Activated T-cell treated with anti-CD3 and anti-CD28 coated beads, Interleukin-2, amount 50 U/mL, for 24 hours (primary cell): ENCODE measurements around the gene PLAAT4.
"Not testable (repeated sequence)": the region's sequence is repeated elsewhere in the genome, so short reads cannot be mapped to it uniquely, and the experiment has no call there.

Experiments
- DNase-seq: peaks from one replicate; pipeline ENCODE4 v3.0.0-alpha.2; 2020
- H3K27ac Mint-ChIP-seq: 2 replicates; pipeline ENCODE4 v1.8.0; 2020; ENCODE audit warnings: mild to moderate bottlenecking, mixed read lengths
- H3K27me3 Mint-ChIP-seq: 2 replicates; pipeline ENCODE4 v1.8.0; 2020; ENCODE audit warnings: mixed read lengths
- H3K36me3 Mint-ChIP-seq: 2 replicates; pipeline ENCODE4 v1.8.0; 2020; ENCODE audit warnings: low read depth, mixed read lengths
- H3K4me1 Mint-ChIP-seq: 2 replicates; pipeline ENCODE4 v1.8.0; 2020; ENCODE audit warnings: low read depth, mixed read lengths
- H3K4me3 Mint-ChIP-seq: 2 replicates; pipeline ENCODE4 v1.8.0; 2020; ENCODE audit warnings: mild to moderate bottlenecking, moderate library complexity, mixed read lengths
- H3K9me3 Mint-ChIP-seq: 2 replicates; pipeline ENCODE4 v1.8.0; 2020; ENCODE audit warnings: mixed read lengths

Gene PLAAT4

DNA sequence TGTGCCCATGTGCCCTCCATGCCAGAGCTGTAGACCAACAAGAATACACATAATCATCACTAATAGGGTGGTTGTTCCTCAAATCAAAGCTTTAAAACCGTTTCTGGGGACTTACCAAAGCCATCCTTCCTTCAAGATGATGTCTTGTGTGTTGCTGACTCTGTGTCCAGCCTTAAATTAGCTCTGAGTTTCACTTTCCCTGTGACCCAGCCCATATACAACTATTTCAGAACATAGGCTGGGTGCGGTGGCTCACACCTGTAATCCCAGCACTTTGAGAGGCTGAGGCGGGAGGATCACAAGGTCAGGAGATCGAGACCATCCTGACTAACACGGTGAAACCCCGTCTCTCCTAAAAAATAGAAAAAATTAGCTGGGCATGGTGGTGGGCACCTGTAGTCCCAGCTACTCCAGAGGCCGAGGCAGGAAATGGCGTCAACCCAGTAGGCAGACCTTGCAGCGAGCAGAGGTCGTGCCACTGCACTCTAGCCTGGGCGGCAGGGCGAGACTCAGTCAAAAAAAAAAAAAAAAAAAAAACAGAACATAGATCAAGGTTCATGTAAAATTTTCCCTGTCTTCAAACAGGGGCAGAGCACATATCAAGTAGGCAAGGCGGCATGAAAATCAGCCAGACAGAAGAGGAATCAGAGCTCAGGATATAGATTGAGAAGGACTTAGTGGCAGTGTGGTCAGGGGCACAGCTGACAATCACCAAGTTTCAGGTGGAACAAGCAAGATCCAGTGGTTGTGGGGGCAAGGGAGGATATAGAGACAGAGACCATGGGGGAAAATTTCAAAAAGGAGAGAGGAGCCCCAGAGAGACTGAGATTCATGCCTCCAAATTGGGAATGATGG lies 26.8 kb downstream of the PLAAT4 start, which contains the start of gene PLAAT2:
TSS of gene PLAAT2 (minus strand) at position 179 of the 855 bp plus-strand sequence. CDS start at position 124, 55 bp downstream.
- peaks cover 68% of the 10 kb centered on the region for H3K4me1 Mint-ChIP-seq
- peak within 1 kb of the TSS; percentile 12 for H3K27ac Mint-ChIP-seq

DNA sequence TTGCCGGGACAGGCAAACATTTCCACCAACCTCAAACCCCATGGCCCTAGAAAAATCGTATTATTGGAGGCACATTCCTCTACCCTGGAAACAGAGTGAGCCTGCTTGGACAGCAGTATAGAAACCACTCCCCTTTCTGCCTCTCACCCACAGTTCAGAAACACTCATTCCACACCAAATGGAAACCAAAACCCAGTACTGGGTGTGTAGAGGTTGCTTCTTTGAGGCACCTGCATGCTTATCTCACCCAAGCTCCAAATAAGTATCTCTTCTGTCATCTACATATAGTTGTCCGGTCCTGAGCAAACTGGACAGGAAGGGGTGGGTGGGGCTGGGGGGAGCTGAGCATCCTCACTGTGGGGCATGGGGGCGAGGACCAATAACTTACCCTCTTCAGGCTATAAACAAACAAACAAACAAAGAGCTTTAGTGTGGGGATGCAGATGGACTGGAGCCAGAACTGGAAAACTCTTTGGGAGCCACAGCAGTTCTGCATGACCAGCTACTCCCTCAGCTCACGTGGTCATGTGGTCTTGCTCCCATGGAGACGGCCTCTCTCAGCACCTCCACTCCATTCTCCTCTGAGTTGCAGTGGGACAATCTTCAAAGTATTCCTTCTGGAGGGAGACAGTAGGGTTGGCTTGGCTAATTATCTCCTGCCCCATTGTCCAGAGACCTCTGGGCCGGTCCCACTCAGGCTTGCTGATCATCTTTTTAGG lies 27.6 kb downstream of the PLAAT4 start:
- Mint-ChIP-seq H3K27ac (peak overlapping the region; percentile 40), H3K36me3 (no peaks in the 10 kb centered on the region), H3K4me3 (no peak overlapping the region), H3K4me1 (peaks cover 73% of the 10 kb centered on the region), H3K27me3 (no peaks in the 10 kb centered on the region), H3K9me3 (peaks cover 2% of the 10 kb centered on the region)
- DNase-seq, result no peak

More for the DNA sequence above, 26.8 kb downstream of the PLAAT4 start, which contains the start of gene PLAAT2:
- no peak for DNase-seq
- no peak within 1 kb of the TSS for H3K4me3 Mint-ChIP-seq
- peaks cover 2% of the 10 kb centered on the region for H3K9me3 Mint-ChIP-seq
- H3K27me3 Mint-ChIP-seq, result no peaks in the 10 kb centered on the region
- H3K36me3 Mint-ChIP-seq, result no peaks in the 10 kb centered on the region

DNA sequence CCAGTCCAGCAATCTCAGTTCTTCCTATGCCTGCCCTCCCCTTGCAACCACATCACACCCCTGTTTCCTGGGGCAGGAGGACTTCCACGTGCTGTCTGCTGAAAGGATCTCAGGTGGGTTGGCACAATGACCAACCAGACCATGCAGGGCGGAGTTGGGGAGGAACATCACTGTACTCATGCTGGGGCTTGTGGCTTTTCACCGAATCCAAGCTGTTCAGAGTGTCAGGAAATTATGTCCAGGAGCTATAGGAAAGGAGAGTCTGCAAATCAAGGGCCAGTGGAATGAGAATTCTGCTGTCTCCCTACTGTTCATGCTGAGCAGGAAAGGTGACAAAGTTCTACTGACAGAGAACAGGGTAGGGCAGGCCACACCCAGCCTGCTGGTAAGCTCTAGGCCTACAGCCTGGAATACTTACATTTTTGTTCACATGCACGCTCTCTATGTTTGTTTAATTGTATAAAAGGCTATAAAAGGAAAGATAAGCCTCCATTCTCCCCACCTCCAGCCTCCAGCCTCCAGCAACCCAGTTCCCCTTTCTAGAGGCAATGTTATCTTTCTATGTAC lies 28.3 kb downstream of the PLAAT4 start:
- Mint-ChIP-seq H3K4me3 (no peak overlapping the region), H3K27me3 (no peaks in the 10 kb centered on the region), H3K9me3 (peaks cover 2% of the 10 kb centered on the region), H3K4me1 (peaks cover 70% of the 10 kb centered on the region), H3K27ac (peak overlapping the region; percentile 44), H3K36me3 (no peaks in the 10 kb centered on the region)
- no peak for DNase-seq

- no peaks in the 10 kb centered on the region for H3K36me3 Mint-ChIP-seq
- DNase-seq, result no peak
- no peaks in the 10 kb centered on the region for H3K27me3 Mint-ChIP-seq
- H3K27ac Mint-ChIP-seq, result peak overlapping the region; percentile 99
- peaks cover 2% of the 10 kb centered on the region for H3K9me3 Mint-ChIP-seq
- peaks cover 52% of the 10 kb centered on the region for H3K4me1 Mint-ChIP-seq
- H3K4me3 Mint-ChIP-seq, result peak overlapping the region; percentile 46
Measured at GRCh38 chr11:63567044-63567840, 30.6 kb downstream of the PLAAT4 start.

- DNase-seq, result no peak
- Mint-ChIP-seq H3K27me3 (no peaks in the 10 kb centered on the region), H3K27ac (no peak overlapping the region), H3K4me3 (no peak overlapping the region), H3K36me3 (no peaks in the 10 kb centered on the region), H3K4me1 (peaks cover 45% of the 10 kb centered on the region), H3K9me3 (peaks cover 2% of the 10 kb centered on the region)
Measured at GRCh38 chr11:63569570-63569969, 33.0 kb downstream of the PLAAT4 start.

DNA sequence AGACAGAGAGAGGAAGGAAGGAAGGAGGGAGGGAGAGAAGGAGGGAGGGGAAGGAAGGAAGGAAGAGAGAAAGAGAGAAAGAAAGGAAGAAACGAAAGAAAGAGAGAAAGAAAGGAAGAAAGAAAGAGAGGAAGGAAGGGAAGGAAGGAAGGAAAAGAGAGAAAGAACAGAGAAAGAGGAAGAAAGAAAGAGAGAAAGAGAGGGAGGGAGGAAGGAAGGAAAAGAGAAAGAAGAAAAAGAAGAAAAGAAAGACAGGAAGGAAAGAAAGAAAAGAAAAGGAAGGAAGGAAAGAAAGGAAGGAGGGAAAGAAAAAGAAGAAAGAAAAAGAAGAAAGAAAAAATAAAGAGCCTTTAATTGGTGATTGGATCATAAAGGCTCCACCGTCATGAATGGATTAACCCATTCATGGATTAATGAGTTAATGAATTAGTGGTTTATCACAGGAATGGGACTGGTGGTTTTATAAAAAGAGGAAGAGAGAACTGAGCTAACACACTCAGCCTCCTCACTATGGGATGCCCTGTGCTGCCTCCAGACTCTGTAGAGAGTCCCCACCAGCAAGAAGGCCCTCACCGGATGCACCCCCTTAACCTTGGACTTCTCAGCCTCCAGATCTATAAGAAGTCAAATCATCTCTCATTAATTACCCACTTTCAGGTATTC lies 35.5 kb downstream of the PLAAT4 start:
- DNase-seq, result no peak
- Mint-ChIP-seq H3K4me1 (peaks cover 32% of the 10 kb centered on the region), H3K9me3 (no peaks in the 10 kb centered on the region), H3K36me3 (no peaks in the 10 kb centered on the region), H3K27me3 (no peaks in the 10 kb centered on the region), H3K4me3 (no peak overlapping the region), H3K27ac (no peak overlapping the region)

DNA sequence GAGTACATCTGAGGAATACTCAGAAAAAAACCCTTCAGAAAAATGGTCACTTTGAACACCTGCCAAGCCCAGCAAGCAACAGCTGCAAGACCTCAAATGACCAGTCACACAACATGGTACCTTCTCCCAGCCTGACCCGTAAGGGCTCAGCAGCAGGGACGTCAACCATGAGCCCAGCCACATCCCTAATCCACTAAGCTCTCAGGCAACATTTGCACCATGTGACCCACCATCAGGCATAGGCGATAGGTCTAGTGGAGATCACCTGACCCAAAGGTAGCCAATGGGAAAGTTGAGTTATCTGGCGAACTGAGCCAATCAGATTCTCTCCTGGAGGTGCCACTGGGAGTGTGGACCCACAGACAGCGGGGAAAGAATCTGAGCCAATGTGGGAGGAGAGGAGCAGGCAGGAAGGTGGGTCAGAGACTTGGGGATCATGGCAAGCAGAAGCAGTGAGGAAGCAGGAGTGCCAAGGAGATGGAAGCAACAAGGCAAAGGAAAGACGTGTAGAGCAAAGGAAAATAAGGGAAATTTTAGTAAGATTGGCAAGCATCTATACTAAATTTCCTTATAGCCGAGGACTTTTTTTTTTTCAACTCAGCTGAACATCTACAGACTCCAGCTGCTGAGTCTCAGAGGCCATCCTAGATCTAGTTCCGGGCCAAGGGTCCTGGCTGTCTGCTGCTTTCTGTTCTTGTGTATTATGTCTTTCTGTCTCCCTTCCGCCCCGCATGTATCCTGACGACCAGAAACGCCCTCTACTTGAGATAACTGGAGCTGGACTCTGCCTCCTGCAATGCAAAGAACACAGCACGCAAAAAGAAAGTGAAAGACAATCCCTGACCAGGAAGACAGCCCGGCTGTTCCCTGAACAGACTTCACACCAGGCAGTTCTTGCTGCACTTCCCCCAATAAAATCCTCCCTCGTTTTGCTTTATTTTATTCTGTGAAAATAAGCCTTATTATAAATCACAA lies 37.6 kb downstream of the PLAAT4 start:
- H3K4me3 Mint-ChIP-seq, result peak overlapping the region; percentile 64
- H3K27ac Mint-ChIP-seq, result peak overlapping the region; percentile 62
- DNase-seq, result no peak
- peaks cover 4% of the 10 kb centered on the region for H3K36me3 Mint-ChIP-seq
- no peaks in the 10 kb centered on the region for H3K27me3 Mint-ChIP-seq
- H3K9me3 Mint-ChIP-seq, result peaks cover 3% of the 10 kb centered on the region
- H3K4me1 Mint-ChIP-seq, result peaks cover 18% of the 10 kb centered on the region

DNA sequence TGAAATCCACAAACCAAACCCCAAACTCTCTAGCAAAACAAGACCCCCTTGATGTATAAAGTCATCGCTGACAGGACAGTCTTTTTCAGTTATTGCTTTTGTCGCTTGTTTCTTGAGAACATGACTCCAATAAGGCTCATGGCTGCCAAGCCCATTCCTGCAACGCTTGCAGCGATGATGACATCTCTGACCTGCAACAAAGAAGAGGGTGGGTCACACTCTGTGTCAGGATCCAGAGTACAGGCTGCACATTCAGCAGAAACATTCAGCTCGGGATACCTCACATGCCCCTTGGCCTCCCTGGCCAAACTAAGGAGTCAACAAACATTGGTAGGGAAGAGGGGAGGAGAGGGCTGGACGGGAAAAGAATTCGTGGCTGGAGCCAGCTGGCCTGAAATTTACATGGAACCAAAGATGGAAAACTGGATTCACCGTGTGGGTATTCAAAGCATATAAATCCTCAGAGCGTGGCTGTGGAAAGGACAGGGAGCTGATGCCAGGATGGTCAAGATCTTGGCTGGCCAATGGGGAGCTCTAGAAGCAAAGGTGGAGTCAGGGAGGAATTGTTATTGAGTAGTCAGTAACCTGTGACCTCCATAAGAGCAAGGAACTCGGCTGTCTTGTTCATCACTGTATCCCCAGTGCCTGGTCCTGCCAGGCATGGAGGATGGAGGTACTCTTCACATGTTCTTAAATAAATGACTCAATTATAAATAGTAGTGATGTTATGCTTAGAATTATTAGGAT lies 38.4 kb downstream of the PLAAT4 start:
- Mint-ChIP-seq H3K9me3 (peaks cover 5% of the 10 kb centered on the region), H3K27ac (peak overlapping the region; percentile 62), H3K27me3 (no peaks in the 10 kb centered on the region), H3K36me3 (peaks cover 4% of the 10 kb centered on the region), H3K4me3 (peak overlapping the region; percentile 64), H3K4me1 (peaks cover 17% of the 10 kb centered on the region)
- DNase-seq, result no peak

DNA sequence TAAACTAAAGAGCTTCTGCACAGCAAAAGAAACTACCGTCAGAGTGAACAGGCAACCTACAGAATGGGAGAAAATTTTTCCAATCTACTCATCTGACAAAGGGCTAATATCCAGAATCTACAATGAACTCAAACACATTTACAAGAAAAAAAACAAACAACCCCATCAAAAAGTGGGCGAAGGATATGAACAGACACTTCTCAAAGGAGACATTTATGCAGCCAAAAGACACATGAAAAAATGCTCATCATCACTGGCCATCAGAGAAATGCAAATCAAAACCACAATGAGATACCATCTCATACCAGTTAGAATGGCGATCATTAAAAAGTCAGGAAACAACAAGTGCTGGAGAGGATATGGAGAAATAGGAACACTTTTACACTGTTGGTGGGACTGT lies 42.3 kb downstream of the PLAAT4 start:
- H3K36me3 Mint-ChIP-seq, result peaks cover 14% of the 10 kb centered on the region
- H3K27me3 Mint-ChIP-seq, H3K27ac Mint-ChIP-seq, H3K4me3 Mint-ChIP-seq, DNase-seq: not testable (repeated sequence)
- peaks cover 28% of the 10 kb centered on the region for H3K4me1 Mint-ChIP-seq
- peaks cover 21% of the 10 kb centered on the region for H3K9me3 Mint-ChIP-seq

DNA sequence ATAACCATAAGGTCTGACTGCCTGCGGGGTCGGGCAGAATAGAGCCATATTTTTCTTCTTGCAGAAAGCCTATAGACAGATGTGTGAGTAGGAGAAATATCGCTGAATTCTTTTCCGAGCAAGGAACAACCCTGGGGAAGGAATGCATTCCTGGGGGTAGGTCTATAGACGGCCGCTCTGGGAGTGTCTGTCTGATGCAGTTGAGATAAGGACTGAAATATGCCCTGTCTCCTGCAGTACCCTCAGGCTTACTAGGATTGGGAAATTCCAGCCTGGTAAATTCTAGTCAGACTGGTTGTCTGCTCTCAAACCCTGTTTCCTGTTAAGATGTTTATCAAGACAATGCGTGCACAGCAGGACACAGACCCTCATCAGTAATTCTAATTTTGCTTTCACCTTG lies 44.6 kb downstream of the PLAAT4 start:
- H3K27ac Mint-ChIP-seq, H3K4me3 Mint-ChIP-seq, H3K27me3 Mint-ChIP-seq, DNase-seq: not testable (repeated sequence)
- Mint-ChIP-seq H3K36me3 (peaks cover 14% of the 10 kb centered on the region), H3K4me1 (peaks cover 14% of the 10 kb centered on the region), H3K9me3 (peaks cover 21% of the 10 kb centered on the region)

- H3K4me1 Mint-ChIP-seq, result peaks cover 14% of the 10 kb centered on the region
- no peak overlapping the region for H3K4me3 Mint-ChIP-seq
- no peak overlapping the region for H3K27ac Mint-ChIP-seq
- DNase-seq, result no peak
- H3K36me3 Mint-ChIP-seq, result peaks cover 16% of the 10 kb centered on the region
- H3K27me3 Mint-ChIP-seq, result no peaks in the 10 kb centered on the region
- H3K9me3 Mint-ChIP-seq, result peaks cover 24% of the 10 kb centered on the region
Measured at GRCh38 chr11:63583357-63583677, 46.7 kb downstream of the PLAAT4 start.

- Mint-ChIP-seq H3K4me1 (peaks cover 14% of the 10 kb centered on the region), H3K9me3 (peaks cover 9% of the 10 kb centered on the region), H3K4me3 (no peak overlapping the region), H3K36me3 (peaks cover 6% of the 10 kb centered on the region), H3K27me3 (no peaks in the 10 kb centered on the region), H3K27ac (no peak overlapping the region)
- DNase-seq, result no peak
Measured at GRCh38 chr11:63586451-63587166, 50.0 kb downstream of the PLAAT4 start.
